ENCODE results near the gene KHDC1.
"Not testable (repeated sequence)": the region's sequence is repeated elsewhere in the genome, so short reads cannot be mapped to it uniquely, and the experiment has no call there.

KHDC1 gene, protein sequence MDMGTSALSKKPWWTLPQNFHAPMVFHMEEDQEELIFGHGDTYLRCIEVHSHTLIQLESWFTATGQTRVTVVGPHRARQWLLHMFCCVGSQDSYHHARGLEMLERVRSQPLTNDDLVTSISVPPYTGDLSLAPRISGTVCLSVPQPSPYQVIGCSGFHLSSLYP

GRCh38 chr6:73262671-73263569 lies at the start of gene KHDC1:
Gene KHDC1 (minus strand): TSS chr6:73263196. CDS start chr6:73242517, 20,679 bp downstream.
- DNase-seq = peak in 50 of 56 donors; percentile 6 to 71 (median 42)

DNA sequence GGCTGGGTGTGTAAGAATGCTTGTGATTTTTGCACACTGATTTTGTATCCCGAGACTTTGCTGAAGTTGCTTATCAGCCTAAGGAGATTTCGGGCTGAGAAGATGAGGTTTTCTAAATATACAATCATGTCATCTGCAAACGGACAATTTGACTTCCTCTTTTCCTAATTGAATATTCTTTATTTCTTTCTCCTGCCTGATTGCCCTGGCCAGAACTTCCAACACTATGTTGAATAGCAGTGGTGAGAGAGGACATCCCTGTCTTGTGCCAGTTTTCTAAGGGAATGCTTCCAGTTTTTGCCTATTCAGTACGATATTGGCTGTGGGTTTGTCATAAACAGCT lies 47.5 kb upstream of the KHDC1 start:
- not testable (repeated sequence) for DNase-seq

GRCh38 chr6:73309785-73310502 lies 46.9 kb upstream of the KHDC1 start:
- peak in 29 of 56 donors; percentile 8 to 67 (median 41) for DNase-seq

DNA sequence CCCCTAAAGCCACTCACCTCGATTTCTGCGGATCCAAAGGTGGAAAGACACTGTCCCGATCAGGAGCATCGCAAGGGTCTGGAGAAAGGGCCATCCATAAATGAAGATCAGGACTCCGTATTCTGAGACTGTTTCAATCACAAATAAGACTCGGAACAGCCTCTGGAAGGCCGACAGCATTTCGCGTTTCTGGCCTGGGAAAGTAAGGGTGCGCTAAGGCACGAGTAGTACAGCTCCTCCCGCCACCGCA lies 46.5 kb upstream of the KHDC1 start:
- peak in 2 of 56 donors; percentile 3 to 20 for DNase-seq

GRCh38 chr6:73308712-73309534 lies 45.9 kb upstream of the KHDC1 start:
- peak in 1 of 56 donors; percentile 4 for DNase-seq

DNA sequence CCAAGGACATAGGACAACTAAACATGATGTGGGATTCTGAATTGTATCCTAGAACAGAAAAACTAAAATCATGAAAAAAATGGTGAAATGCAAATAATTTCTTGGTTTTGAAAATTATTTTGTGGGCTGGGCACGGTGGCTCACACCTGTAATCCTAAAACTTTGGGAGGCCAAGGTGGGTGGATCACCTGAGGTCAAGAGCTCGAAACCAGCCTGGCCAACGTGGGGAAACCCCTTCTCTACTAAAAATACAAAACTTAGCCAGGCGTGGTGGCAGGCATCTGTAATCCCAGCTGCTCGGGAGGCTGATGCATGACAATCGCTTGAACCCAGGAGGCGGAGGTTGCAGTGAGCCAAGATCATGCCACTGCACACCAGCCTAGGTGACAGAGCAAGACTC lies 40.8 kb upstream of the KHDC1 start:
- not testable (repeated sequence) for DNase-seq

GRCh38 chr6:73302339-73302738 lies 39.3 kb upstream of the KHDC1 start:
- no peak for DNase-seq

GRCh38 chr6:73299151-73299971 lies 36.4 kb upstream of the KHDC1 start:
- peak in 14 of 56 donors; percentile 4 to 42 (median 12) for DNase-seq

GRCh38 chr6:73293331-73293730 lies 30.3 kb upstream of the KHDC1 start:
- DNase-seq = no peak

GRCh38 chr6:73290435-73290834 lies 27.4 kb upstream of the KHDC1 start:
- no peak for DNase-seq

DNA sequence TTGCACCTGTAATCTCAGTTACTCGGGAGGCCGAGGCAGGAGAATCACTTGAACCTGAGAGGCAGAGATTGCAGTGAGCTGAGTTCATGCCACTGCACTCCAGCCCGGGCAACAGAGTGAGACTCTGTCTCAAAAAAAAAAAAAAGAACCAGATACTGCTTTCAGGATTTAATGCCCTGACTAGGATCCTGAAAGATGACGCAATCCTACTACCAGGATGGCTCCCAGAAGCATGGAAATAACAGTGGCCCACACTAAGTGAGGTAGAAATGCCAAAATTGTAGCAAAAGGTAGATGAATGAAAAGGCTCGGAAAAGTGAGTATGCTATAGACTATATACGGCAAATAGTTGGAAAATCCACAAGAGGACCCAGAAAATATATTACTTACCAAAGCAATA lies 23.8 kb upstream of the KHDC1 start:
- DNase-seq = no peak

GRCh38 chr6:73285674-73286283 lies 22.8 kb upstream of the KHDC1 start:
- no peak for DNase-seq

GRCh38 chr6:73282871-73283270 lies 19.9 kb upstream of the KHDC1 start:
- no peak for DNase-seq

- DNase-seq = not testable (repeated sequence)
Measured at GRCh38 chr6:73281684-73282083, 18.7 kb upstream of the KHDC1 start.

DNA sequence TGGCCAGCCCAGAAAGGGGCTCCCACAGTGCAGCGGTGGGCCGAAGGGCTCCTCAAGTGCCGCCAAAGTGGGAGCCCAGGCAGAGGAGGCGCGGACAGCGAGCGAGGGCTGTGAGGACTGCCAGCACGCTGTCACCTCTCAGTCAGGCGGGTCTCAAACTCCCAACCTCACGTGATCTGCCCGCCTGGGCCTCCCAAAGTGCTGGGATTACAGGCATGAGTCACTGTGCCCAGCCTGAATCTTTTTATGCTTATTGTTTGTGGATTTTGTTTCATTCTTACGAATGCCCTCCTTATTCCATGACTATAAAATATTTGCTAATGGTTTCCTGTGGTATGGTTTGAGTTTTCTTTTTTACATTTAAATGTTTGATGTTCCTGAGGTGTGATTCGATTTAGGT lies 6.3 kb upstream of the KHDC1 start:
- DNase-seq = not testable (repeated sequence)

GRCh38 chr6:73268896-73269295 lies 5.9 kb upstream of the KHDC1 start:
- DNase-seq = not testable (repeated sequence)

GRCh38 chr6:73264446-73264845 lies 1.4 kb upstream of the KHDC1 start:
- no peak for DNase-seq

DNA sequence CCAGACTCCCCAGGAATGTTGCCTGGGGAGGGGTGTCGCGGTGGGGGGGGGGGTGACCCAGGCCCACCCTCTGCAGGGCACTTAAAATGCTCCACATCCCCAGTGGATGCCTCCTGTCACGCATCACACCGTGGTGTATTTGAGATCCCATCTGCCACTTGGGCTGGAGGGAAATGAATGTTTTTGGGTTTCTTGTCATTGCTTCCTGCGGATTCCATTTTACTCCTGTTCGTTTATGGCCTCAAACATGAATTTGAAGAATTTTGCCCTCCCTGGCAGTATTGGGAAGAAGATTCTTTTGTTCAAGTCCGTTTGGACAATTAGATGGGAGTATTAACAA lies 544 bp upstream of the KHDC1 start:
- DNase-seq = no peak

GRCh38 chr6:73258721-73259120 lies 4.3 kb downstream of the KHDC1 start:
- DNase-seq = no peak

- DNase-seq = not testable (repeated sequence)
Measured at GRCh38 chr6:73254323-73254722, 8.7 kb downstream of the KHDC1 start.
